GM12801 (cell line): ENCODE measurements around the gene KRT6C.

ENCODE experiments used
- TF ChIP-seq, protein P1 (sequence below): IDR thresholded peaks from one replicate; pipeline ENCODE4 v1.5.1; 2011; ENCODE audit warnings: control low read depth; ENCODE audit not compliant: insufficient read length; ENCODE audit errors: extremely low read depth

The KRT6C gene

DNA sequence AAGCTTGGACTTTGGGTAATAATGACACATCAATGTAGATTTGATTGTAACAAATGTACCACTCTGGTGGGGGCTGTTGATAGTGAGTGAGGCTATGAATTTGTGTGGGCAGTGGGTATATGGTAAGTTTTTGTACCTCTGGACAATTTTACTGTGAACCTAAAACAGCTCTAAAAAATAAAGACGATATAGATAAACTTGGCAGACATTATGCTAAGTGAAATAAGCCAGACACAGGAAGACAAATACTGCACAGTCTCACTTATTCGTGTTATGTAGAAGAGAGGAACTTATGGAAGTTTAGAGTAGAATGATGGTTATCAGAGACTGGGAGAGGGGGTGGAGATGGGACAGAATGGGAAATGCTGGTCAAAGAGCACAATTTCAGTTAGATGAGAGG, 8.7 kb downstream of the KRT6C start:
- TF ChIP-seq, protein P1, sequence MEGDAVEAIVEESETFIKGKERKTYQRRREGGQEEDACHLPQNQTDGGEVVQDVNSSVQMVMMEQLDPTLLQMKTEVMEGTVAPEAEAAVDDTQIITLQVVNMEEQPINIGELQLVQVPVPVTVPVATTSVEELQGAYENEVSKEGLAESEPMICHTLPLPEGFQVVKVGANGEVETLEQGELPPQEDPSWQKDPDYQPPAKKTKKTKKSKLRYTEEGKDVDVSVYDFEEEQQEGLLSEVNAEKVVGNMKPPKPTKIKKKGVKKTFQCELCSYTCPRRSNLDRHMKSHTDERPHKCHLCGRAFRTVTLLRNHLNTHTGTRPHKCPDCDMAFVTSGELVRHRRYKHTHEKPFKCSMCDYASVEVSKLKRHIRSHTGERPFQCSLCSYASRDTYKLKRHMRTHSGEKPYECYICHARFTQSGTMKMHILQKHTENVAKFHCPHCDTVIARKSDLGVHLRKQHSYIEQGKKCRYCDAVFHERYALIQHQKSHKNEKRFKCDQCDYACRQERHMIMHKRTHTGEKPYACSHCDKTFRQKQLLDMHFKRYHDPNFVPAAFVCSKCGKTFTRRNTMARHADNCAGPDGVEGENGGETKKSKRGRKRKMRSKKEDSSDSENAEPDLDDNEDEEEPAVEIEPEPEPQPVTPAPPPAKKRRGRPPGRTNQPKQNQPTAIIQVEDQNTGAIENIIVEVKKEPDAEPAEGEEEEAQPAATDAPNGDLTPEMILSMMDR = no peak

DNA sequence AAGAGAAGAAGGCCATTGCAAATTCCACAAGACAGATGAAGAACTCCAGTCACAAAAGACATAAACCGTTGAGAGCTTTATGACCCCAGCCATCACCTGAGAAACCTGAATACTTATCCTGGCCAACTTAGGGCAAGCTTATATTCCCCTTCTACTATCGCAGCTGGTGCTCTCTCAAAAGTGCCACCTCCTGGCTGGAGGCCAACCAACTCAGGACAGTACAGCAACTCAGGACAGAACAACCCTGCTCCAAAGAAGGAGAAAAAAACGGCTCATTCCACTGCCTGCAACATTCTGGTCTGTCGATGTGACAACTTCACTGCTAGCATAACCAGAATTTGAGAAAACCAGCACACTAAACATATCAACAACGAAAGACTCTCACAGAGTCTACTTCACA, 11.9 kb downstream of the KRT6C start:
- TF ChIP-seq, protein P1 = no peak

DNA sequence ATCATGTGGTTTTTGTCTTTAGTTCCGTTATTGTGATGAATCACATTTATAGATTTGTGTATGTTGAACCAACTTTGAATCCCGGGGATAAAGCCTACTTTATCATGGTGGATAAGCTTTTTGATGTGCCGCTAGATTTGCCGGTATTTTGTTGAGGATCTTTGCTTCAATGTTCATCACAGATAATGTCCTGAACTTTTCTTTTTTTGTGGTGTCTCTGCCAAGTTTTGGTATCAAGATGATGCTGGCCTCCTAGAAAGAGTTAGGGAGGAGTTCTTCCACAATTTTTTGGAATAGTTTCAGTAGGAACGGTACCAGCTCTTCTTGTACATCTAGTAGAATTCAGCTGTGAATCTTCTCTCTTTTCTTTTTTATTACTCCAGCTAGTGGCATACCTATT, 14.7 kb downstream of the KRT6C start:
- TF ChIP-seq, protein P1 = no peak

DNA sequence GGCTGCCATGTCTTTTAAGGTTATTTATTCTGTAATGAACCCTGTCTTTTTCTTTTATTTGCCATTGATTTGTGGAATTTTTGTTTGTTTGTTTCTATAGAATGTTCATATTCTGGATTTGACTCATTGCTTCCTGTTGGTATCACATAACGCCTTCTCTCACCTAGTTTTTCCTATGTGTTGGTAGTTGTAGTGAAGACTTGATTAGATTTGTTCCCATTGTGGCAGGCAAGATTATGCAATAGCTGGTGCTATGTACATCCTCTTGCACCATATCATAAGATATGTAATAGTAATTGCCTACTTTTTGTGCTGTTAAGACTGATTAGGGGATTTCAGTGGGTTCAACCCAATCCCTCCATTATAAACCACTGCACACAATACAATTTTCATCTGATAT, 17.8 kb downstream of the KRT6C start:
- TF ChIP-seq, protein P1 = no peak

DNA sequence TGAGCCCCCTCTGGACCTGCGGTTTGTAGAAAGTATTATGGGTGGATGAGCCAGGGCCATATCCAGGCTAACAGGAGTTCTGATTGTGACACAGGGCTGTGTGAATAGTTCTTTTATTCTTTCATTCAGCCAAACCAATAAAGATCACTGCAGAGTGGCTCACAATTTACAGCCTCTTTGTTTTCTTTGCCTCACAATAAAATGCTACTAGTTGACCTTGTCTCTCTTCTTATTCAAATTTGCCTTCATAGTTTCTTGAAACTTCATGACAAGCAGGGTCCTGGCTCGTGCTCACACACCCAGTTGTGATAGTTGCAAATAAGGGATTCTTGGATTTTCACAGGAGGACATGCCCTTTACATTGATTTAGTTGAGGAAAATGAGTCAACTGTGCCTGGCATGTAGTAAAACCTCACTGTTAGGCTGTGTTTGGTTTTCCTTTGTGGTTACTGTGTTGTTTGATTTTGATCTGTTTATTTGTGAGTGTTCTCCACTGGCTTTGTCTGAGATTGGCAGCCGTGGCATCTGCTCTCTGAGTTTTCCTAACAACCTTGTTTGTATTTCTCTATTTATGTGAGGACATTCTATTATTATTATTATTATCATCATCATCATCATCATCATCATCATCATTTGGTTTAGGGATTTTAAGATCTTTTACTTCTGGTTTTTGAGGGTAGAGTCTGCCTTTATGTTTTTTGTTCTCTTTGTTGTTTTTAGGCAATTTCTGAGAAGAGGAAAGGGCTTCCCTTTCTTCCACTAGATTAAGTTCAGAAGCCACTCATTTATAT, 19.0 kb downstream of the KRT6C start:
- TF ChIP-seq, protein P1 = no peak

DNA sequence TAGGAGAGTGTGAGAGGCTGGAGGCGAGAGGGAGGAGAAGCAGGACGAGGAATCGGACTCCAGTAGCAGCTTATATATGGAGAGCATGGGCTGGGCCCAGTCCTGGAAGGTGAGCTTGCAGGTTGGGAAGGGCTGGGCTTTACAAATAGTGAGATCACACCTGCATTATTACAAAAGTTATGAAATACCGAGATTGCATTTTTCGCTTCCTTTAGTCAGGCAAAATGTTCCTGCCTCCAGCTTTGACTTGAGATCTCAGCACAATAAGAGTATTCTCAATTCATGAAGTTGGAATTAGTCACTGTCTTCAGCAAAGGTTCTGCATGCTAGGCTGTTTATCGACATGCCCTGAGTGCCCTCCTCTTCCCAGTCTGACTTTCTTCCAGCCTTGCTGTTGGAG, 21.5 kb downstream of the KRT6C start, which contains the start of gene KRT6B:
KRT6B (minus strand) TSS at position 46 of the 400 bp plus-strand sequence. CDS start 68 bp downstream, outside the sequence.
- TF ChIP-seq, protein P1 = no peak

DNA sequence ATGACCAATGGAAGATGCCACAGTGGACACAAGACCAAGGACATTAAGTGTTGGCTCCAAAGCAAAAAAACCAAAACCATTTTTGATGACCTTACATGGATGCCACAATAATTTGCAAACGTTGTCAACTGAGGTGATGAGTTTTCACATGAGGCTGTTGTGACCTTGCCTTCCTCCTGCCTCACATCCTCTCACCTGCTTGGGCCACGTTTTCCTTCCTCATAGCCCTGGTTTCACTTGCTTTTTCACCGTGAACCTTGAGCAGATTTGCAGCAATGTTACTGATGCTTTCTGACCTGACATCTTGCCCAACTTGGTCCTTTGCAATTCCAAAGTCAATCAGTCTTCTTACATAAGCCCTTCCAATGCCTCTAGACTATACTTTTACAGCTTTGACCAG, 25.4 kb downstream of the KRT6C start:
- TF ChIP-seq, protein P1 = no peak
